ENCODE data around the gene PTGER1.
A peak's percentile ranks its signal among the peaks of the same experiment; 100 is the strongest.

PTGER1 gene

GRCh38 chr19:14497228-14497921 lies 22.2 kb upstream of the PTGER1 start:
- no peak for DNase-seq

GRCh38 chr19:14496834-14497227 lies 21.7 kb upstream of the PTGER1 start:
- peak; percentile 40 for DNase-seq

GRCh38 chr19:14496029-14496833 lies 21.1 kb upstream of the PTGER1 start, which contains the start of gene GIPC1:
Gene GIPC1, minus strand, starts transcription at chr19:14496127. Its CDS starts 13,151 bp downstream, at chr19:14482976.
- DNase-seq = peak; percentile 98

- DNase-seq = no peak
Measured at GRCh38 chr19:14495672-14496028, 20.5 kb upstream of the PTGER1 start.

- DNase-seq = no peak
Measured at GRCh38 chr19:14494910-14495671, 19.9 kb upstream of the PTGER1 start.

- DNase-seq = no peak
Measured at GRCh38 chr19:14494411-14494810, 19.3 kb upstream of the PTGER1 start.

GRCh38 chr19:14492756-14493337 lies 17.7 kb upstream of the PTGER1 start:
- no peak for DNase-seq

GRCh38 chr19:14487370-14488125 lies 12.4 kb upstream of the PTGER1 start:
- no peak for DNase-seq

GRCh38 chr19:14482172-14482941 lies 7.2 kb upstream of the PTGER1 start:
- no peak for DNase-seq

GRCh38 chr19:14480700-14481079 lies 5.5 kb upstream of the PTGER1 start:
- no peak for DNase-seq

- no peak for DNase-seq
Measured at GRCh38 chr19:14479975-14480699, 5.0 kb upstream of the PTGER1 start.

- no peak for DNase-seq
Measured at GRCh38 chr19:14479309-14479974, 4.3 kb upstream of the PTGER1 start.

- DNase-seq = no peak
Measured at GRCh38 chr19:14478113-14478545, 3.0 kb upstream of the PTGER1 start.

- no peak for DNase-seq
Measured at GRCh38 chr19:14477418-14478112, 2.4 kb upstream of the PTGER1 start.

- no peak for DNase-seq
Measured at GRCh38 chr19:14476673-14477401, 1.7 kb upstream of the PTGER1 start.

GRCh38 chr19:14476327-14476672 lies 1.1 kb upstream of the PTGER1 start:
- no peak for DNase-seq

GRCh38 chr19:14474827-14475226 lies 327 bp downstream of the PTGER1 start:
- no peak for DNase-seq

- DNase-seq = no peak
Measured at GRCh38 chr19:14473978-14474578, 1.1 kb downstream of the PTGER1 start.
